HG03432 (cell line): ENCODE results near the gene MAVS.

Experiments
- ATAC-seq: cut with Tn5 transposase; IDR thresholded peaks from one replicate; pipeline ENCODE4 v1.9.1; 2021; ENCODE audit warnings: mild to moderate bottlenecking, moderate library complexity; ENCODE audit not compliant: unreplicated experiment

The MAVS gene

GRCh38 chr20:3846740-3847428, at the start of gene MAVS:
Gene MAVS, plus strand, starts transcription at chr20:3846834. Its CDS starts 7,791 bp downstream, at chr20:3854625.
- peak; percentile 93 for ATAC-seq

GRCh38 chr20:3797226-3797545, 49.4 kb upstream of the MAVS start:
- ATAC-seq = no peak

GRCh38 chr20:3797592-3798372, 48.9 kb upstream of the MAVS start:
- no peak for ATAC-seq

GRCh38 chr20:3798373-3798768, 48.3 kb upstream of the MAVS start:
- no peak for ATAC-seq

- ATAC-seq = no peak
Observed at GRCh38 chr20:3798908-3799248, 47.8 kb upstream of the MAVS start.

GRCh38 chr20:3800256-3800877, 46.3 kb upstream of the MAVS start:
- no peak for ATAC-seq

GRCh38 chr20:3800878-3801260, 45.8 kb upstream of the MAVS start:
- no peak for ATAC-seq

- ATAC-seq = no peak
Observed at GRCh38 chr20:3801299-3801698, 45.3 kb upstream of the MAVS start.

GRCh38 chr20:3801846-3802245, 44.8 kb upstream of the MAVS start:
- ATAC-seq = no peak

- ATAC-seq = no peak
Observed at GRCh38 chr20:3802524-3803239, 44.0 kb upstream of the MAVS start.

- no peak for ATAC-seq
Observed at GRCh38 chr20:3803289-3803688, 43.3 kb upstream of the MAVS start.

- ATAC-seq = no peak
Observed at GRCh38 chr20:3803854-3804253, 42.8 kb upstream of the MAVS start.

- no peak for ATAC-seq
Observed at GRCh38 chr20:3804254-3804751, 42.3 kb upstream of the MAVS start.

GRCh38 chr20:3804781-3805180, 41.9 kb upstream of the MAVS start:
- no peak for ATAC-seq

- ATAC-seq = no peak
Observed at GRCh38 chr20:3808544-3808943, 38.1 kb upstream of the MAVS start.

- ATAC-seq = peak; percentile 51
Observed at GRCh38 chr20:3811467-3812258, 35.0 kb upstream of the MAVS start.

GRCh38 chr20:3812259-3812681, 34.4 kb upstream of the MAVS start:
- no peak for ATAC-seq

- ATAC-seq = no peak
Observed at GRCh38 chr20:3812975-3813847, 33.4 kb upstream of the MAVS start.

GRCh38 chr20:3813848-3814581, 32.6 kb upstream of the MAVS start:
- no peak for ATAC-seq
